Esophagus squamous epithelium (tissue), 5 donors: Measurements from ENCODE around the gene CNTNAP2. TPM values are rescaled to one million over a fixed set of nuclear protein-coding genes. Genes with fewer than 3 reads are reported as not detected.

ENCODE experiments used
- DNase-seq: peaks from one replicate; lab custom pipeline; 2025; lab: John Stamatoyannopoulos, UW
- H3K27ac ChIP-seq, 4 donors: fragments of 200-600 bp; sonication (generic); one replicate each; pipeline ENCODE4 v1.5.1; 2016 to 2019; ENCODE audit warnings: mild to moderate bottlenecking in 1 of 4
- H3K27me3 ChIP-seq, 4 donors: fragments of 200-600 bp; sonication (generic); 1 replicate in 3 of 4; 2 replicates in 1 of 4; pipeline versions ENCODE4 v1.5.1 to v1.6.0; 2017 to 2021; ENCODE audit warnings: antibody characterized with exemption in 1 of 4
- H3K36me3 ChIP-seq, 3 donors: fragments of 200-600 bp; sonication (generic); one replicate each; pipeline ENCODE4 v1.5.1; 2016 to 2019
- H3K4me1 ChIP-seq, 3 donors: fragments of 200-600 bp; sonication (generic); one replicate each; pipeline ENCODE4 v1.5.1; 2017 to 2019
- H3K4me3 ChIP-seq, 4 donors: fragments of 200-600 bp; sonication (generic); 1 replicate in 3 of 4; 2 replicates in 1 of 4; pipeline ENCODE4 v1.5.1; 2016 to 2019; ENCODE audit warnings: mild to moderate bottlenecking in 2 of 4, moderate library complexity in 1 of 4
- H3K9me3 ChIP-seq, 3 donors: fragments of 200-600 bp; sonication (generic); one replicate each; pipeline ENCODE4 v1.5.1; 2016 to 2019
- CTCF ChIP-seq, 6 experiments: fragments of 450-650 bp in 4 of 6; fragments of 200-600 bp in 2 of 6; sonication (generic) in 2 of 6; IDR thresholded peaks; one replicate each; pipeline ENCODE4 v1.5.1; 2016 to 2019; ENCODE audit warnings: antibody characterized with exemption in 6 of 6, mild to moderate bottlenecking in 4 of 6, moderate library complexity in 4 of 6
- POLR2A ChIP-seq, 4 donors: fragments of 450-650 bp; IDR thresholded peaks; one replicate each; pipeline ENCODE4 v1.6.1; 2017; ENCODE audit warnings: antibody characterized with exemption in 4 of 4, mild to moderate bottlenecking in 4 of 4, moderate library complexity in 3 of 4
- WGBS, 2 donors: methylation state at CpG; one replicate each; pipeline ENCODE4 v1.1.5; 2018; 5-methylcytosine and 5-hydroxymethylcytosine counted together
- intact Hi-C: fragments of 100-400 bp; cut with DNase I; formaldehyde crosslinking; loops from one replicate; pipeline ENCODE4 v1.15.0; 2022
- total RNA-seq, 4 donors: library from RNA; depleted of rRNA; stranded (reverse); fragments of >200 nt; gene quantifications; one replicate each; pipeline ENCODE4 v1.1.0, GENCODE V29; 2016
- donor health status: DM: yes; HTN: yes; CAD: no.

The CNTNAP2 gene
- total RNA-seq, 4 donors from 2014 or later = 0.95 to 2.3 (median 1.2) TPM

GRCh38 chr7:148223738-148224137 is 2107.1 kb downstream of the CNTNAP2 start:
- no peaks in the 10 kb centered on the region for H3K9me3 ChIP-seq
- WGBS, 2 donors = 72 to 73% methylated on average over 3 of the region's 3 CpGs
- no peaks in the 10 kb centered on the region for H3K27me3 ChIP-seq
- TF ChIP-seq POLR2A (IDR thresholded peaks at IDR 0.05) = no peak
- no peaks in the 10 kb centered on the region for H3K4me1 ChIP-seq
- intact Hi-C loops = no loop called here
- DNase-seq = no peak
- no peak overlapping the region for H3K4me3 ChIP-seq
- no peaks in the 10 kb centered on the region for H3K36me3 ChIP-seq
- H3K27ac ChIP-seq = no peak overlapping the region

GRCh38 chr7:148230296-148230695 is 2113.7 kb downstream of the CNTNAP2 start:
- no peak for DNase-seq
- H3K27ac ChIP-seq = no peak overlapping the region
- H3K4me1 ChIP-seq = no peaks in the 10 kb centered on the region
- intact Hi-C loops = no loop called here
- WGBS, 2 donors = 54 to 57% methylated on average over 3 of the region's 3 CpGs
- no peaks in the 10 kb centered on the region for H3K9me3 ChIP-seq
- H3K4me3 ChIP-seq = no peak overlapping the region
- H3K36me3 ChIP-seq = no peaks in the 10 kb centered on the region
- TF ChIP-seq POLR2A (IDR thresholded peaks at IDR 0.05) = no peak
- TF ChIP-seq CTCF (IDR thresholded peaks at IDR 0.05) = no peak
- H3K27me3 ChIP-seq = no peaks in the 10 kb centered on the region

- Histone ChIP-seq H3K36me3 (no peaks in the 10 kb centered on the region), H3K4me3 (no peak overlapping the region), H3K27me3 (no peaks in the 10 kb centered on the region), H3K4me1 (no peaks in the 10 kb centered on the region), H3K27ac (no peak overlapping the region), H3K9me3 (no peaks in the 10 kb centered on the region)
- no peak for DNase-seq
- TF ChIP-seq POLR2A (IDR thresholded peaks at IDR 0.05) = no peak
- no peak for TF ChIP-seq CTCF (IDR thresholded peaks at IDR 0.05)
- 85 to 89% methylated on average over 4 of the region's 4 CpGs for WGBS, 2 donors
- intact Hi-C loops = no loop called here
Measured at GRCh38 chr7:148230883-148231282, 2114.3 kb downstream of the CNTNAP2 start.

GRCh38 chr7:148232784-148233183 is 2116.2 kb downstream of the CNTNAP2 start:
- no peaks in the 10 kb centered on the region for H3K27me3 ChIP-seq
- H3K4me1 ChIP-seq = no peaks in the 10 kb centered on the region
- TF ChIP-seq POLR2A (IDR thresholded peaks at IDR 0.05) = no peak
- no peak for TF ChIP-seq CTCF (IDR thresholded peaks at IDR 0.05)
- no peak for DNase-seq
- H3K4me3 ChIP-seq = no peak overlapping the region
- H3K9me3 ChIP-seq = no peaks in the 10 kb centered on the region
- no peaks in the 10 kb centered on the region for H3K36me3 ChIP-seq
- H3K27ac ChIP-seq = no peak overlapping the region
- intact Hi-C loops = no loop called here
- 59 to 77% methylated on average over 3 of the region's 3 CpGs for WGBS, 2 donors

GRCh38 chr7:148234715-148235114 is 2118.1 kb downstream of the CNTNAP2 start:
- TF ChIP-seq CTCF (IDR thresholded peaks at IDR 0.05) (no peak), POLR2A (IDR thresholded peaks at IDR 0.05) (no peak)
- H3K4me1 ChIP-seq = no peaks in the 10 kb centered on the region
- no peak for DNase-seq
- no peak overlapping the region for H3K4me3 ChIP-seq
- H3K9me3 ChIP-seq = no peaks in the 10 kb centered on the region
- no peak overlapping the region for H3K27ac ChIP-seq
- intact Hi-C loops = no loop called here
- H3K36me3 ChIP-seq = no peaks in the 10 kb centered on the region
- H3K27me3 ChIP-seq = peaks cover 0 to 2% (median 0%) of the 10 kb centered on the region in 4 donors
- 50 to 68% methylated on average over 1 of the region's 1 CpG for WGBS, 2 donors

- Histone ChIP-seq H3K27me3 (peaks cover 0 to 14% (median 0%) of the 10 kb centered on the region in 4 donors), H3K4me1 (peaks cover 0 to 11% (median 7%) of the 10 kb centered on the region in 3 donors), H3K9me3 (no peaks in the 10 kb centered on the region), H3K27ac (no peak overlapping the region), H3K36me3 (no peaks in the 10 kb centered on the region), H3K4me3 (no peak overlapping the region)
- TF ChIP-seq POLR2A (IDR thresholded peaks at IDR 0.05) (no peak), CTCF (IDR thresholded peaks at IDR 0.05) (no peak)
- WGBS, 2 donors = 70 to 71% methylated on average over 1 of the region's 1 CpG
- no peak for DNase-seq
- intact Hi-C loops = no loop called here
Measured at GRCh38 chr7:148238761-148239325, 2122.2 kb downstream of the CNTNAP2 start.
